GM21423 (cell line): Measurements from ENCODE around the gene SYTL3.
"Not testable (repeated sequence)": the region's sequence is repeated elsewhere in the genome, so short reads cannot be mapped to it uniquely, and the experiment has no call there.

Source experiments
- ATAC-seq: cut with Tn5 transposase; IDR thresholded peaks from one replicate; pipeline ENCODE4 v1.9.1; 2021; ENCODE audit warnings: mild to moderate bottlenecking, moderate library complexity; ENCODE audit not compliant: unreplicated experiment

Gene SYTL3

DNA sequence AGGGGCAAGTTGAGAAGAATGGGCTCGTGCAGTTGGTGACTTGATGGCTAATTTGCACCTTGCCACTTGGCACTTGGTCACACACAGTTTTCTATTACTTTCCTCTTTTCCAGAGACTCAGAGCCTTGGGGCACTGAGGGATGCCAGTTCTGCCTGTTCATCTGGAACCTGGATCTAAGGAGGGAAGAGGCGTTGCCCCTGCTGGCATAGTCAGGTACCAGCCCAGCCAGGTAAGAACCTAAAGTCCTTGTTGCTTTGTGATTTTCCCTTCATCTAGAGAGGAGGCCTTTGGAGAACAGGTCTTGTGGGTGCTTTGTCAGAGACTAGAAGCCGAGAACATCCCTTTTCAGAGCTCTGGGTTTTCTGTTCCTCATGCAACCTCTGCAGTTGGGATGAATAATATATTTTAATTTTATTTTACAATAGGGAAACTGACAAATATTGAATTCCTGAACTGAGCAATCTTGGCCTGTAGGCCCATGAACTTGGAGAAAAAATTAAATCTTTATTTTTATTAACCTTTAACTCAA is 11.4 kb downstream of the SYTL3 start:
- ATAC-seq, result no peak

DNA sequence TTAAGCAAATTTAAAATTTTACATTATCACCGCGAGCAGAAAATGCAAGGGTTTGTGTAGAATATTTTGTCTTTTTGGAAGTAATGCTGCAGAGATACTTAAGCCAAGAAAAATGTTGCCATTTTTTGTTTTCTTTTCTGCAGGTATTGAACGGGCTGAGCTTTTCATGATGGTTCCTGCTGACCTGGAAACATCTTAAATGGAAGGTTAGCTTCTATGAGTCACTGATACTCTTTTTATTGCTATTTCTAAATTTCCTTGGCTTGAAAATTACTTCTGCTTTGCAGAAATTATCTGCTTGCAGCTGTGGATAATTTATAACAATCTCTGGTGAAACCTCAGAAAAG is 12.7 kb downstream of the SYTL3 start:
- ATAC-seq, result no peak

DNA sequence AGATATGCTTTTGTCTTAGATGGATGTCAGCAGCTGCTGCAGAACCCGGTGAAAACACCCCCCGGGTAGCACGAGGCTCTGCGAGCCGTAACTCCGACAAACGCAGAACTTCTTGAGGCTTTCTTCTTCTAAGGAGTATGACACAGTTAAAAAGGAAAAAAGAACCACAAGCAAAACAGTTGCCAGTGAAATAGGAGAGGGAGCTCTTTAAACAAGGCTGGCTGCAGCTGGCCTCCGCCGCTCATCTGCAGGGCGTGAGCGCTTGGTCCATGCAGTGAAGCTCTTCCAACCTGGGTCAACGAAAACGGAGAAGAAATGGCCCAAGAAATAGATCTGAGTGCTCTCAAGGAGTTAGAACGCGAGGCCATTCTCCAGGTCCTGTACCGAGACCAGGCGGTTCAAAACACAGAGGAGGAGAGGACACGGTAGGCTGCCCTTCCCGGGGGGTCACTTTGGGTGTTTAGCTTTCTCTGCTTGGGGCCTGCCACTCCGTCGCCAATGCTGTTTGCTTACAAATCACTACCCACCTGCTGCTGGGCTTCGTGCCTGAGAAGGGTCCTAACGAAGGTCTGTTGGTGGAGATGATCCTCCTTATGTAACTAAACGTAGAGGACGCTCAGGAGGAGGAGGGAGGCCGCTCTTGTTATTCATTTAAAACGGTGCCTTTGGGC is 13.2 kb downstream of the SYTL3 start:
- no peak for ATAC-seq

DNA sequence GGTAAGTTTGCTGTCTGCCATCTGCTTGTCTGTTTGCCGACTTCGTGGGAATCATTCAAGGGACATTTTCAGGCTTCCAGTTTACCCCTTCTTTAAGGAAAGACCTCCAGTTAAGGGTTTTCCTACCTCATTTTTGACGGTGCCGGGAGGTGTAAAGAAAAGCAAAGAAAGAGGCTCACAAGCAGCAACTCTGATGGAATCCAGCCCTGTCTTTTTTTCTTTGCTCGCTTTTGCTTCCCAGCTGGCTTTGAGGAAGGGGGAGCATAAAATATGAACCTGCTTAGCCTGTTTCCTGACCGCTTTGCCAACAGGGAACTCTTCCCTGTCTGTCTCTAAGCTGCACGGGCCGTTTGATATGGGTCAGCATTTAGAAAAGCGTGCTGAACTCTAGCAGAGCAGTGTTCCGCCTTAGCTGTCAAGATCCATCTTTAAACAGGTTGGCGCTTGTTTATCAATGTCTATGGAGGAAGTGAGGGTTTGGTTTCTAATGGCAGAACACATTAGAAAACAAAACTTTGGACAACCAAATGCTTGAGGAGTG is 13.8 kb downstream of the SYTL3 start:
- ATAC-seq, result no peak

DNA sequence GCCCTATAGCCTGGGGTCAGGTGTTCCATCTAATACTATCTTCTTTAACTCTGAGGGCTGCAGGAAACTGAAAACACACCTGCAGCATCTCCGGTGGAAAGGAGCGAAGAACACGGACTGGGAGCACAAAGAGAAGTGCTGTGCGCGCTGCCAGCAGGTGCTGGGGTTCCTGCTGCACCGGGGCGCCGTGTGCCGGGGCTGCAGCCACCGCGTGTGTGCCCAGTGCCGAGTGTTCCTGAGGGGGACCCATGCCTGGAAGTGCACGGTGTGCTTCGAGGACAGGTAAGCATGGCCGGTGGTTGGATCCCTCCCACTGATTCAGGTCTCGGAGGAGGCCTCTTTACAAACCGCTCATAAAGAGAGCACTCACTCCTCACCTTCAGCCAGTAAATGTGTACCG is 15.5 kb downstream of the SYTL3 start:
- no peak for ATAC-seq

DNA sequence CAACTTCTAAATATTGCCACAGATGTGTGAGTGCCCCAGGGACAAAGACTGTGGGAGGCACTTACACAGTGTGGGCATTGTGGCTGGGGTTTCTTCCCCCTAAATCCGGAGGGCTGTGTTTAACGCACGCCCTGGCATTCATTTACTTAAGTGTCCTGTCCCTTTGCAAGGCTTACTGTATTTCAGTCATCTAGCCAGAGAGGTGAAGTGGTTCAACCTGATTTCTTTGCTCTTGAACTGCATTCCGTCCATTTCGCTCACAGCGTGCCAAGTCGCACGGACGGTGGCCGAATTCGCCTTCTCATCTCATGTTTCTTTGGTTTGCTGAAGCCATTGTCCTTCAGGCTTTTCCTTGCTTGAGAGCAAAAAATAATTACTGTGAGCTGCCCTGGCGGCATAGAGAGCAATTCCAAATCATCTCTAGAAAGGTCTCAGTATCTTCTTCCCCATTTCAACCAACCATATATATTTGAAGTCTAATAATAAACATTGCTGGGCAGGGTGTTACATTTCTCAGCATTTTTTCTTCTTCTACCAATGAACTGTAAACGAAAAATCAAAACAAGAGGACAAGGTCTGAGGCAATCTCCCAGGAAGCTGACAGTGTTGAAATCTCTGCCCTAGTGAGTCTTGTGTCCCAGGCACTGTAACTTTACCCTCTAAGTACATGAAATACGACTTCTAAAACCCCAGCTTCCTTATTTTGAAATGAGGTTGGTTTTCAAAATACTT is 16.9 kb downstream of the SYTL3 start:
- ATAC-seq, result no peak

DNA sequence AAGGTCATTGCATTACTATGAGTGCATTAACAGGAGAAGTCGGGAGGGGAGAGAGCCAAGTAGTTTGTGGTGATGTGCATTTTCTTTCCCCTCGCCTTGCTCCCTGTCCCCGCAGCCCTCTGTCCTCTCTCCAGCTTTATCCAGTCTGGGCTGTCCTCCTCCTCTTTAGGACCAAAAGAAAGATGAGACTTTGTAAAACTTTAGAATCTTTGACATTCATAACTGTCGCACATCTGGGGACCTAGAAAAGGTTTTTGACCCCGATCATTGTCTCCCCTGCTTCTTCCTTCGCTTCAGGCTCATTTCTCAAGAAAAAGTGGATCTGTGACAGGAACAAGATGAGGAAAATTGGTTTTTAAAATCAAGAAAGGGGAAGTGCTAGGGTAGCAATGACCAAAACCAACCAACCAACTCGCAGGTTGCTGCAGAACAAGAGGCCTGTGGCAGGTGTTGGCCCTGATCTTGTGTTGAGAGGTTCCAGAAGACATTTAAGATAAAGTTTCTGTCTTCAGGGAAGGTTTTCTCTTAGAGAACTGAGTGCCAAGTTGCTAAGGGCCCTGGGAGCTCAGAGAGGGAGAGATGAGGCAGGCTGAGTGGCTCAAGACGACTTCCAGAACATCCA is 17.6 kb downstream of the SYTL3 start:
- no peak for ATAC-seq

DNA sequence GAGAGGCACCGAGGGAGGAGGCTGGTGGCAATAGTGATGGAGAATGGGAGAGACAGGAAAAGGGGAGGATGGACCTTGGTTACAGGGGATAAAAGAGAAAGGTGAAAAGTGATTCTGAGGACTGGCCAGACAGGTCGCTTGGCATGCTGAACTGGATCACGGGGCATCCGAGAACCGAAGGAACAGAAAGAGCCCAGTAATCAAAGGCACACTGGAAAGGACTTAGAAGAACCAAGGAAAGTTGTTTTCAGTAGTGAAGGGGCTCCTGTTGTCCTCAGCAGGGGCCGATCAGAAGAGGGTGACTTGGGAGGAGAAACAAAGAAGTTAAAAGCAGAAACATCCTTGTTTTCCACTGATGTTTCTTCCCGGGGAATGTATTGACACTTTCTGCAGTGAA is 18.9 kb downstream of the SYTL3 start:
- no peak for ATAC-seq

DNA sequence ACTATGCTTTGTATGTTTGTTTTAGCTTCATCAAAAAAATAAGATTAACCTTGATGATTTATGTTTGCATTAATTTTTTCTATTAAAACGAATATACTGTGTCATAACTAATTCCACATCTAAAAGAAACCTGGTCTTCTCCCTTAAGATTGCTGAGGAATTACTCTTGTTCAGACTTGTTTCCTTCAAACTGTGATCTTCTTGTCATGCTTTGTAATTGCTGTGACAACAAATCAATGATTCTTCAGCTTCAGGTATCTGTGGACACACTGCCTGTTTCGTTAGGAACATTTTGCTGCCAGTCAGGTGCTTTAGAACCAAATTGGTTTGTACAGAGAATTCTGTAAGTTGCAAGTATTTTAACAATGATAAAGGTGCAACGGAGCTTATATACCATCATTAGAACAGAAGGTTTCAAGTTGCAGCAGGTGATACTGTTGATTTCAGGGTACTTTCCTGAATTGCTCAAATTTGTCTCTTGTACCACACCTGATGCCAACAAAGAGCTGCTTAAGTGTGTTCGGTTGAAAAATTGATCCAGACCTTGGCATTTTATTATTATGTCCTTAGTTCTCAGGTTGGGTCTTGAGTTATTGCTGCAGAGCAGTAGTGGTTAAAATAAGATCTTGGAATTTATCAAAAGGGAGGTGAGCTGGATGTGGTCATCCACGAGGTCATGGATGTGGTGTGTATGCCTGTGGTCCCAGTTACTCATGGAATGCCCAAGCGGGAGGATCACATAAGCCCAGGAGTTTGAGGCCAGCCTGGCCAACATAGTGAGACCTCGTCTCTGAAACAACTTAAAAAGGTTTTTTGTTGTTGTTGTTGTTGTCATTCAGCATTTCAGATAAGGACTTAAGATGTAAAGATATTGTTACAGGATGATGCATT is 19.5 kb downstream of the SYTL3 start:
- no peak for ATAC-seq

DNA sequence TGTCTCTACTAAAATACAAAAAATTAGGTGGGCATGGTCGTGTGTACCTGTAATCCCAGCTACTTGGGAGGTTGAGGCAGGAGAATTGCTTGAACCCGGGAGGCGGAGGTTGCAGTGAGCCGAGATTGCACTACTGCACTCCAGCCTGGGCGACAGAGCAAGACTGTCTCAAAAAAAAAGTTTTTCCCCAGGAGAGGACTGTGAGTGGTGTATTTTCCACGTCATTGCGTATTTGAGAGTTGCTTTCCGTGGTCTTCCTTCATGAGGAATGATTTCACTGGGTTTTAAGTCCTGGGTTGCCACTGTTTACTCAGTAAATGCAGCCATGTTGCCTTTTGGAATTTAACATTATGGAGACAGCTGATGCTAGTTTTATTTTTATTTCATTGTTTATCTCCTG is 22.3 kb downstream of the SYTL3 start:
- ATAC-seq, result not testable (repeated sequence)

DNA sequence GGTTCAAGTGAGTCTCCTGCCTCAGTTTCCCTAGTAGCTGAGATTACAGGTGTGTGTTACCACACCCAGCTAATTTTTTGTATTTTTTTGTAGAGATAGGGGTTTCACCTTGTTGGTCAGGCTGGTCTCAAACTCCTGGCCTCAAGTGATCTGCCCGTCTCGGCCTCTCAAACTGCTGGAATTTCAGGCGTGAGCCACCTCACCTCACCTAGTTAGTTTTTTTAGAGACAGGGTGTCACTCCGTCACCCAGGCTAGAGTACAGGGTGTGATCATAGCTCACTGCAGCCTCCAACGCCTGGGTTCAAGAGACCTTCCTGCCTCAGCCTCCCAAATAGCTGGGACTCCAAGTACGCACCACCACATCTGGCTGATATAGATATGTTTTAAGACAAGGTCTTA is 22.9 kb downstream of the SYTL3 start:
- ATAC-seq, result no peak

DNA sequence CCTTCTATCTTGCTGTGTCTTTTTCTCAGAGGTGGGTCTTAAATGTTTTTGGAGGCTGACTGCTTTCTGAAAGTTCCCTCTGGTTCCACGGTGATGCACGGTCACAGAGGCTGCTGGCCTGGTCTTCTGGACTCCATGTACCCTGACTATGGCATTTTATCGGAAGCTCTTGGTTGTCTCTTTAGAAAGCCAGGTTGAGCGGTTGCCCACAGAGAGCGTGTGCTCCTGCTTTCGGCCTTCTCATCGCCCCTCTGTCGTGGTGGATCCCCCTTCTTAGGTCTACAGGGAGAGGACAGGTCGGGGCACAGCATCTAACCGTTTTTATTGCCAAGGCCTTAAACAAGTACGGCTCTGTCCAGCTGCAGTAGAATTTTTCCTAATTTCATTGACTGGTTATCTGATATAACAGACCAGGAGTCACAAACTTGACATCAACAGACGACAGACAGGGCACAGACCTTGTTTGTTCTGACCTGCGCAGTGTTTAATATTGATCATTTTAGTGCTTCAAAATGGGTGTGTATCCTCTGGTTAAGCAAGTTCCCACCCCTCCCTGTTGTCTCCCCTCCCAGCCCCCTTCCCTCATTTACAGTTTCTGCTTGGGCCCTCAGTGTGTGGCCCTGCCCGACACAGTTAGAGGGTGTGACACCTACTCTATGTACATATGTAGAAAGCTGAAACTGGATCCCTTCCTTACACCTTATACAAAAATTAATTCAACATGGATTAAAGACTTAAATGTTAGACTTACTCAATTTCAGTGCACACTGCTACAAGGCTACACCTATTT is 24.7 kb downstream of the SYTL3 start:
- ATAC-seq, result no peak

DNA sequence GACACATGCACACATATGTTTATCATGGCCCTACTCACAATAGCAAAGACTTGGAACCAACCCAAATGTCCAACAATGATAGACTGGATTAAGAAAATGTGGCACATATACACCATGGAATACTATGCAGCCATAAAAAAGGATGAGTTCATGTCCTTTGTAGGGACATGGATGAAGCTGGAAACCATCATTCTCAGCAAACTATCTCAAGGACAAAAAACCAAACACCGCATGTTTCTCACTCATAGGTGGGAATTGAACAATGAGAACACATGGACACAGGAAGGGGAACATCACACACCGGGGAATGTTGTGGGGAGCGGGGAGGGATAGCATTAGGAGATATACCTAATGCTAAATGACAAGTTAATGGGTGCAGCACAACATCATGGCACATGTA is 27.2 kb downstream of the SYTL3 start:
- not testable (repeated sequence) for ATAC-seq

DNA sequence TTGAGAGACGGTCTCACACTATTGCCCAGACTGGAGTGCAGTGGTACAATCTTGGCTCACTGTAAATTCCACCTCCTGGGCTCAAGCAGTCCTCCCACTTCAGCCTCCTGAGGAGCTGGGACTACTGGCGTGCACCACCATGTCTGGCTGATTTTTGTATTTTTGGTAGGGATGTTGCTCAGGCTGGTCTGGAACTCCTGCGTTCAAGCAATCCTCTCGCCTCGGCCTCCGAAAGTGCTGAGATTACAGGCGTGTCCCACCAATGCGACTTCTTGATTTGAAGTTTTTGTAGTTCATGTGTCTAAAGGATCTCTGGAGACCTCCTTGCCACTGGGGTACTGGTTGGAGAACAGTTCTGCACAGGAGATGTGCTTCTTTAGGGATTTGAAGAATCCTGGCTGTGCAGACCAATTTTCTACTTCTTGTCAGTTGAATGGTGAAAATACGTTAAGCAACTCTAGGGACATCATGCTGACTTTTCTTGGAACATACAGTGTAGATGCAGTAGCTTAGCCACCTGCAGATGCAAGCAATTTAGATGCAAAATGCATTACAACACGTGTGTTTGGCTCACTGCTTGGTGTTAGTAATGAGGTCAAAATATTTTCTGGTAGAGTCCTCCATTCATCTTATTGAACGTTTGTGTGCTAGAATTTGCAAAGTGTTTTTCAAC is 28.2 kb downstream of the SYTL3 start:
- no peak for ATAC-seq

DNA sequence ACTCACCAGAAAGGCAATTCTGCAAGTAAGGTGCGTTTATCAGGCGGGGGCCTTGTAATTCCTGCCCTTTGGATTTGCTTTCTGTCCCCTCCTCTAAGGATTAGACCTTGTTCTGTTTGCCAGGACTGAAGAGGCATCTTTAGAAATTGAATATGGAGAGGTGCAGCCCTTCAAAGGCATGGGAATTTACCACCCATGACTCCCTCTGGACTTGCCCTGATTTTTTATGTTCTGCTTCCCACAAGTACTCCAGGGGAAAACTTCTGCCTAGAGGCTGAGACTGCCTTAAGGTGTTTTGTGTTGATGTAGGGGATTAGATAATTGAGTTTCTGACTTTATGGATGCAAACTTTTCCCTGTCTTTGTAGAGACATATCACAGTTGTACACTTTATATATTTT is 30.2 kb downstream of the SYTL3 start:
- ATAC-seq, result no peak

DNA sequence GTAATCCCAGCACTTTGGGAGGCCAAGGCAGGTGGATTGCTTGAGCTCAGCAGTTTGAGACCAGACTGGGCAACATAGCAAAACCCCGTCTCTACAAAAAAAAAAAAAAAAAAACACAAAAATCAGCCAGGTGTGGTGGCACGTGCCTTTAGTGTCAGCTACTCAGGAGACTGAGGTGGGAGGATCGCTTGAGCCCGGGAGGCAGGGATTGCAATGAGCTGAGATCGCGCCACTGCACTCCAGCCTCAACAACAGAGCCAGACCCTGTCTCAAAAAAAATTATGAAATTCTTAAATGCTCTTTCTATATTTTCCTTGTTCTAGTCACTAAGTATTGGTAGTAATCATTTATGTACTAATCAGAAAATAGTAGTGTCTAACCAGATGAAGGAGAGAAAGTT is 30.6 kb downstream of the SYTL3 start:
- no peak for ATAC-seq

DNA sequence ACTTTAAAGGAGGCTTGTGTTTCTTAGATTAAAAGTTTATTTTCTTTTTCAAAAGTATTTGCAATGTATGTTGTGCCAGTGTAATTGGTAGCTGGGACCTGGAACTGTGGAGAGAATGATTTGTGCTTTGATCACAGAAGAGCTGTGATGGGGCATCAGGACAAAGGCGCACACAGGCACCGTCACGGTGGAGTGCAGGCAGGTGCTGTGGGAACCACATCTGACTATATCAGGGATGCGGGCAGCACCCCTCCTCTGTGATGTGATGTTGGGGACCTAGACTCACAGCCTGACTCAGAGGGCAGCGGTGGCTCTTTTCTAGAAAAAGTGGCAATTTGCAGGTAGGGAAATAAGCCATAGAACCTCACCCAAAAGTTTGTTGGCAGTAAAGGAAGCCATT is 34.5 kb downstream of the SYTL3 start:
- no peak for ATAC-seq

DNA sequence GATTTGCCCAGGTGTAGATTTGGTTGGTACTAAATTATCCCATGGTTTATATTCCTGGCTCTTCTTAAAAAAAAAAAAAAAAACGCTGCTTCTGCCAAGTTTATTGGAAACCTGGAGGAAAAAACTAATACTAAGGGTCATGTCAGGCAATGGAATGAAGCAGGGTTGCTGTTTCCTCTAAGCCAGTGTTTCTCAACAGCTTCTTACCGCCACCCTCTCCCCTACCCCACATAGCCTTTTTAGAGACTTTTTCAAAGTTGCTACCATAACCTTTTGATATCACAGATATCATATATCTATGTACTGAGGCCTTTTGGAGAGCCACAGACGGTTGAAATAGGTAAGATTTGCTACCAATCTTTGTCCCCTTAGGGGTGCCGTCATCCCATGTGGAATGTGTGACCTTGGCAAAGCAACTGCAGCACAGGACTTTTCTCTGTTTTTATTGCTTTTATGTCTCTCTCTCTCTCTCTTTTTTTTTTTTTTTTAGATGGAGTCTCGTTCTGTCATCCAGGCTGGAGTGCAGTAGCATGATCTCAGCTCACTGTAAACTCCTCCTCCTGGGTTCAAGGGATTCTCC is 35.0 kb downstream of the SYTL3 start:
- ATAC-seq, result no peak

DNA sequence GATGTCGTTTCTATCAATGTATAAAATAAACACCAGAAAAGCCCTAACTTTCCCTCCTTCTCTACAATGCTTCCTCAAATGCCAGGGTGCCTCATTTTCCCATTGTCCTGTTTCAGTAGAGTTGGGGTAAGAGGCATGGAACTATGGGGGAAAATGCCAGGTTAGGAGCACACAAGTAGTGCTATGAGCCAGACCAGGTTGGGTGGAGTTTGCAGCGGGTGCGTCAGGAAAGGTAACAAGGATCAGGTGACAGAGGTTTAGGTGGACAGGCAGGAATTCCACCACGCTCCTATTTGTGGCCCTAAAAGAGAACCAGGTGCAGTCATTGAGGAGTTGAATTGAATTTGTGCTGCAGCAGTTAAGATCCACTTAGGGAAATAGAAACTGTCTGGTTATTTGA is 36.5 kb downstream of the SYTL3 start:
- no peak for ATAC-seq
